Measurements from ENCODE around the gene CFAP410. TPM values are rescaled to one million over a fixed set of nuclear protein-coding genes. Genes with fewer than 3 reads are reported as not detected.

Gene CFAP410
- polyA plus RNA-seq: 10 to 100 TPM; 27.4 to 40.0 (median 30.3) TPM

DNA sequence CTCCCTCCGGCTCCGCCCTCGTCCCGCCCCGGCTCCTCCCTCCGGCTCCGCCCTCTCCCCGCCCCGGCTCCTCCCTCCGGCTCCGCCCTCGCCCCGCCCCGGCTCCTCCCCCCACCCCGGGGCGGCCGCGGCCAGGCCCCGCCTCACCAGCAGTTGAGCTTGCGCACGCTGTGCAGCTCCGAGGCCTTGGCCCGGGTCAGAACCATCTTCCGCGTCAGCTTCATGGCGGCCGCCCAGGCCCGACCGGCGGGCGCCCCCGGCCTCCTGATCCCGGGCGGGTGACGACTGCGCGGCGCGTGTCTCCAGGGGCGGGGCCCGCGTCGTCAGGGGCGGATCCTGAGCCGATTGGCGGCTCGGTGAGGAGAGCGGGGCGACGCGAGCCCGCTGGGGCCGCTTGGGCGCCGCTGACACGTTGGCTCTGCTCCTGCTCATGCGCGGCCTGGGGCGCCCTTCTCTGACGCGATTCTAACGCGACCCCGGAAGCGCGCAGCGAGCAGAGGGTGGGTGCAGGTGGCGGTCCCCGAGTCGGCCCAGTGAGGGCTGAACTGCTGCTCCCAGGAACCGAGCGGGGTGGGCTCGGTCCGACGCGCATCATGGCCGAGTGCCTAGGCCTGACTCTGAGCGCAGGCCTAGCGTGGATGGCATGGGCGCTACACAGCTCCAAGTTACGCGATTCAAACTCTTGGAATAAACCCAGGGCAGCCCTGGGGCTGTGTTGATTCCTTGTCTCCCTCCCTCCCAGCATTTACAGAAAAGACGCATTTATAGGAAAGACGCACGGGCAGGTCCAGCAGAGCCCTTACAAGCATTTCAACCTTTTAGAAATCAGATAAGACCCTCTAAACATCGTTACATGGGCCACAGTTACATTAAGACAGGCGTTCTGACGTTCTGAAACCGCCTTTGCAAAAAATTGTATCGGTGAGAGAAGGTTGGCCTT is at the start of gene CFAP410:
Gene CFAP410 (minus strand): TSS at position 420 of the 940 bp plus-strand sequence. CDS start 196 bp downstream, at position 224.
- peak within 1 kb of the TSS; percentile 85 for H3K27ac ChIP-seq (ENCODE audit: low read depth, low read length)
- 0 to 1% (median 1%) methylated on average over 64 to 88 of the region's 90 CpGs for WGBS, 3 donors

- H3K27ac ChIP-seq (ENCODE audit: low read depth, low read length): no peak overlapping the region
- 65 to 79% (median 72%) methylated on average over 2 of the region's 2 CpGs for WGBS, 3 donors
Measured at GRCh38 chr21:44384968-44385367, 45.8 kb upstream of the CFAP410 start.

- WGBS, 3 donors: 77 to 88% (median 85%) methylated on average over 4 of the region's 4 CpGs
- H3K27ac ChIP-seq (ENCODE audit: low read depth, low read length): no peak overlapping the region
Measured at GRCh38 chr21:44383216-44383615, 44.0 kb upstream of the CFAP410 start.

GRCh38 chr21:44382536-44382935 is 43.3 kb upstream of the CFAP410 start:
- no peak overlapping the region for H3K27ac ChIP-seq (ENCODE audit: low read depth, low read length)
- 85 to 89% (median 87%) methylated on average over 9 of the region's 9 CpGs for WGBS, 3 donors

- no peak overlapping the region for H3K27ac ChIP-seq (ENCODE audit: low read depth, low read length)
Measured at GRCh38 chr21:44381874-44382273, 42.7 kb upstream of the CFAP410 start.

- WGBS, 3 donors: 71 to 76% (median 73%) methylated on average over 10 of the region's 10 CpGs
- no peak overlapping the region for H3K27ac ChIP-seq (ENCODE audit: low read depth, low read length)
Measured at GRCh38 chr21:44380876-44381275, 41.7 kb upstream of the CFAP410 start.

- 53 to 62% (median 58%) methylated on average over 31 of the region's 31 CpGs for WGBS, 3 donors
- H3K27ac ChIP-seq (ENCODE audit: low read depth, low read length): no peak overlapping the region
Measured at GRCh38 chr21:44379991-44380865, 41.0 kb upstream of the CFAP410 start.

GRCh38 chr21:44379515-44379848 is 40.3 kb upstream of the CFAP410 start:
- 68 to 91% (median 73%) methylated on average over 4 to 5 of the region's 5 CpGs for WGBS, 3 donors
- no peak overlapping the region for H3K27ac ChIP-seq (ENCODE audit: low read depth, low read length)

GRCh38 chr21:44378646-44379514 is 39.7 kb upstream of the CFAP410 start:
- 77 to 93% (median 93%) methylated on average over 34 of the region's 34 CpGs for WGBS, 3 donors
- no peak overlapping the region for H3K27ac ChIP-seq (ENCODE audit: low read depth, low read length)

DNA sequence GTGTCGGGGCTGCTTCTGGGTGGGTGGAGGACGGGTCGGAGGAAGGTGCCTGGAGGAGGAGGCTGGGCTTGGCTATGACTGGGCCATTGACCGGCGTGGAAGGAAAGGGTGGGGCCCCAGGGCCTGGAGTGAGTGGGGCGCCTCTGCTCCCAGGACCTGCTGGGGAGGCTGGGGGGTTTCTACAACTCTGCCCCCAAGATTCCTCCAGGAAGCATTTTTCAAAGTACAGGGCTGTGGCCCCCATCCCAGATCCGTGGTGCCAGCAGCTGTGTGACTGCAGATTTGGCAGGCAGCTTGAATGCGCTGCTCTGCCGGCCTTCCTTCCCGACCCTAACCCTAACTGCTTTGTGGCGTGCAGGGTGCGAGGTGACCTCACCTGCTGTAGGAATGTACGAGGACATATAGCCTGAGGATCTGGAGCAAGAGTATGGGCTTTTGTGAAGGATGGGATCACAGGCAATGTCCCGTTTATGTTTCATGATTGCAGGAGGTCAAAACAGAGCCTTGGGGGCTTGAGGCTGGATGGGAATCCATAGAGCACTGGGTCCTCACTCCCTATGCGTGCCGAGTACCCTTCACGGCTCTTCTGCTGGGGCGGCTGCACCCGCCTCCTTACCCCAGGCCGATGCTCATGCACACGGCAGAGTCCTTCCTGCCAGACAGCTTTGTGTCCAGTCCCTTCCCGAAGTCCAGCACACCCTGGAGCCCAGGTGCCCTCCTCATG is 38.9 kb upstream of the CFAP410 start:
- WGBS, 3 donors: 63 to 74% (median 73%) methylated on average over 21 to 22 of the region's 22 CpGs
- no peak overlapping the region for H3K27ac ChIP-seq (ENCODE audit: low read depth, low read length)

DNA sequence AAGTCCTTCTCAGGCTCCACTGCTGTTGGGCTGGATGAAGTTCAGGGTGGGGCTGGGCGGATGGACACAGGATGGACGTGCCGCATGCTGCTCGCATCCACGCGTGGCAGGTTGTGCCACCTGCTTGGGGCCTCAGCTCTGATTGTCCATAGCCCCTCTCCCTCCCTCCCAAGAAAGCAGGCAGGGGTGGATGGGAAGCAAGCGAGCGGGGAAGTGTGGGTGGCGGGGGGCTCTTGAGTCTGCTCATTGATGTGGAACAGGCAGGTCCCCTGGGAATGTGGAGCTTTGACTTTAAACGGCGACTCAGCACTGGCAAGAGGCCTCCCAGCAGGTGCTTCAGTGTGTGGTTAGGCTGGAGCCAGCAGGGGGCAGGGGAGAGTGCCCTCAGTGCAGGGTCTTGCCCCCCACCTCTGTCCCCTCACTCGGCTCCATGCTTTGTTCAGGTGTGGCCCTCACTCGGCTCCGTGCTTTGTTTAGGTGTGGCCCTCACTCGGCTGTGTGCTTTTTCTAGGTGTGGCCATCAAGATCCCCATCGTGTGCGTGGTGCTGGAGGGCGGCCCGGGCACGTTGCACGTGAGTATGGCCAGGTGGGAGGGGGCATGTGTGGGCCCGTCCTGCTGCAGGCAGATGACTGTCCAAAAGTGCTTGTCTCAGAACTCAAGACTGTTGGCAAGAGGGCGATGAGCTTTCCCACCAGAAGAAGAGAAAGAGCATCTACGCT is 38.2 kb upstream of the CFAP410 start:
- no peak overlapping the region for H3K27ac ChIP-seq (ENCODE audit: low read depth, low read length)
- WGBS, 3 donors: 59 to 80% (median 74%) methylated on average over 23 to 24 of the region's 24 CpGs

GRCh38 chr21:44376606-44377005 is 37.4 kb upstream of the CFAP410 start:
- H3K27ac ChIP-seq (ENCODE audit: low read depth, low read length): no peak overlapping the region
- WGBS, 3 donors: 76 to 87% (median 87%) methylated on average over 9 of the region's 9 CpGs

DNA sequence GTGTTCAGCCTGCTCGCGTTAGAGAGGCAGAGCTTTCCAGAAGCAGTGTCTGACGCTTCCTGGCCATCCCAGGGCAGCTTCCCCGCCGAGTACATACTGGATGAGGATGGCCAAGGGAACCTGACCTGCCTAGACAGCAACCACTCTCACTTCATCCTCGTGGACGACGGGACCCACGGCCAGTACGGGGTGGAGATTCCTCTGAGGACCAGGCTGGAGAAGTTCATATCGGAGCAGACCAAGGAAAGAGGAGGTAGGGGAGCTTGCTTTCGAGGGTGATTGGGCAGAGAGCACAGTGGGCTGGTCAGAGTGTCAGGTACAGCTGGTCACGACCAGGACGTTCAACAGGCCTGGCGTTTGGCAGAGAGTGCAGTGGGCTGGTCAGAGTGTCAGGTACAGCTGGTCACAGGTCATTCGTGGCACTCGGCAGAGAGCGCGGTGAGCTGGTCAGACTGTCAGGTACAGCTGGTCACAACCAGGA is 36.6 kb upstream of the CFAP410 start:
- no peak overlapping the region for H3K27ac ChIP-seq (ENCODE audit: low read depth, low read length)
- 74 to 88% (median 85%) methylated on average over 19 of the region's 19 CpGs for WGBS, 3 donors

DNA sequence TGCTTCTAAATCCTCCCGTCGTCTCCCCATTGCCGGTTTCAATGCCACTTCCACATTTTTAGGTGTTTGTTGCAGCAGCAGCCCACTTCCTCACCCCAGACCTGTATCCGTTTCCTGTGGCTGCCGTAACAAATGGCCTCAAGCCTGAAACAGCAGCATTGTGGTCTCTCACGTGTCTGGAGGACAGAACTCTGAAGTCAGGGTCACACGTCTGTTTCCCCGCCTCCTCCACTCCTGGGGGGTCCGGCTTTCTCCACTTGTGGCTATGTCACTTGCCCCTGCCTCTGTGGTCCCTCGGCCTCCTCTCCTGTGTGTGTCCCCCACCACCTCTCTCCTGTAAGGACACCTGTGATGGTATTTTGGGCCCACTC is 36.1 kb upstream of the CFAP410 start:
- WGBS, 3 donors: 44 to 77% (median 48%) methylated on average over 10 of the region's 10 CpGs
- H3K27ac ChIP-seq (ENCODE audit: low read depth, low read length): no peak overlapping the region

DNA sequence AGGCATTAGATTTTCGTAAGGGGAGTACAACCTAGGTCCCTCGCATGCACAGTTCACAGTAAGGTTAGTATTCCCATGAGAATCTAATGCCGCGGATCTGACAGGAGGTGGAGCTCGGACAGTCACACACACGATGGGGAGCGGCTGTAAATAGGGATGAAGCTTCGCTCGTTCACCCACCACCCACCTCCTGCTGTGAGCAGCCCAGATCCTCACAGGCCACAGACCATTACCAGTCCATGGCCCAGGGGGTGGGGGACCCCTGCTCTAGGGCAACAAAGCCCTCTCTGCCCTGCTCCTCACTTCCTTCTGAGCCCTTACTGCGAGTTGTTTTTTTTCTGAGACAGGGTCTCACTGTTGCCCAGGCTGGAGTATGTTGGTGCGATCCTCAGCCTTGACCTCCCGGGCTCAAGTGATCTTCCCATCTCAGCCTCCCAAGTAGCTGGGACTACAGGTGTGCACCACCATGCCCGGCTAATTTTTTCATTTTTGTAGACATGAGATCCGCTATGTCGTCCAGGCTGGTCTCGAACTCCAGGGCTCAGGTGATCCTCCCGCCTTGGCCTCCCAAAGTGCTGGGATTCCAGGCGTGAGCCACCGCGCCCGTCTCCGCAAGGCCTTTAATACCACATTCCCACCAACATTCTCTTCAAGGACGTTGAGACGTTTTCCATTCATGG is 35.6 kb upstream of the CFAP410 start:
- H3K27ac ChIP-seq (ENCODE audit: low read depth, low read length): peak overlapping the region; percentile 24
- WGBS, 3 donors: 75 to 87% (median 79%) methylated on average over 24 of the region's 24 CpGs

GRCh38 chr21:44372616-44373015 is 33.4 kb upstream of the CFAP410 start:
- 67 to 79% (median 76%) methylated on average over 8 of the region's 8 CpGs for WGBS, 3 donors
- no peak overlapping the region for H3K27ac ChIP-seq (ENCODE audit: low read depth, low read length)

GRCh38 chr21:44371596-44371995 is 32.4 kb upstream of the CFAP410 start:
- 90 to 94% (median 91%) methylated on average over 6 of the region's 6 CpGs for WGBS, 3 donors
- H3K27ac ChIP-seq (ENCODE audit: low read depth, low read length): no peak overlapping the region

All from adipose tissue (tissue), 3 donors.